Panc1 (cell line): ENCODE measurements around the gene BLOC1S6.

Experiments used
- CTCF ChIP-seq: fragments of 450-650 bp; IDR thresholded peaks from 2 replicates; pipeline ENCODE4 v1.5.1; 2017; ENCODE audit warnings: mild to moderate bottlenecking
- REST ChIP-seq, 2 experiments: IDR thresholded peaks; 2 replicates each; pipeline ENCODE4 v1.6.1; 2011 to 2012; ENCODE audit warnings: low read depth in 2 of 2, control low read depth in 1 of 2, low read length in 1 of 2, mild to moderate bottlenecking in 1 of 2, moderate library complexity in 1 of 2; ENCODE audit not compliant: insufficient read depth in 1 of 2

- no peak for TF ChIP-seq CTCF
- no peak for TF ChIP-seq REST (IDR thresholded peaks at IDR 0.05; ENCODE audit: insufficient read depth in 1 of 2, low read depth in 2 of 2, low read length in 1 of 2)
Observed at GRCh38 chr15:45604326-45604725, 17.1 kb downstream of the BLOC1S6 start.
